Activated T-cell treated with anti-CD3 and anti-CD28 coated beads, Interleukin-2, amount 50 U/mL, for 4 hours (primary cell): ENCODE results near the gene ZMYM2. TPM values are rescaled to one million over a fixed set of nuclear protein-coding genes. Genes with fewer than 3 reads are reported as not detected.
"Not testable (repeated sequence)": the region's sequence is repeated elsewhere in the genome, so short reads cannot be mapped to it uniquely, and the experiment has no call there.

Experiments
- ATAC-seq, 2 donors: fragments of 200-7000 bp; cut with Tn5 transposase; one replicate each; pipeline ENCODE4 v1.10.0; 2021
- DNase-seq: peaks from one replicate; pipeline ENCODE4 v3.0.0-alpha.2; 2020
- H3K27me3 Mint-ChIP-seq: one replicate; pipeline ENCODE4 v1.8.0; 2021; ENCODE audit warnings: low read depth, mixed read lengths
- H3K36me3 Mint-ChIP-seq: one replicate; pipeline ENCODE4 v1.8.0; 2022; ENCODE audit warnings: mixed read lengths; ENCODE audit not compliant: insufficient read depth
- H3K4me1 Mint-ChIP-seq: one replicate; pipeline ENCODE4 v1.8.0; 2021; ENCODE audit warnings: low read depth, mixed read lengths
- H3K4me3 Mint-ChIP-seq: one replicate; pipeline ENCODE4 v1.8.0; 2021; ENCODE audit warnings: mild to moderate bottlenecking, moderate library complexity, mixed read lengths
- H3K9me3 Mint-ChIP-seq: one replicate; pipeline ENCODE4 v1.8.0; 2021; ENCODE audit warnings: mixed read lengths
- total RNA-seq, 3 donors: library from RNA; stranded (reverse); gene quantifications; one replicate each; pipeline ENCODE4 v1.2.1, GENCODE V29; 2021

ZMYM2 gene
- total RNA-seq, 3 donors from 2014 or later: 26.6 to 38.4 (median 34.4) TPM

DNA sequence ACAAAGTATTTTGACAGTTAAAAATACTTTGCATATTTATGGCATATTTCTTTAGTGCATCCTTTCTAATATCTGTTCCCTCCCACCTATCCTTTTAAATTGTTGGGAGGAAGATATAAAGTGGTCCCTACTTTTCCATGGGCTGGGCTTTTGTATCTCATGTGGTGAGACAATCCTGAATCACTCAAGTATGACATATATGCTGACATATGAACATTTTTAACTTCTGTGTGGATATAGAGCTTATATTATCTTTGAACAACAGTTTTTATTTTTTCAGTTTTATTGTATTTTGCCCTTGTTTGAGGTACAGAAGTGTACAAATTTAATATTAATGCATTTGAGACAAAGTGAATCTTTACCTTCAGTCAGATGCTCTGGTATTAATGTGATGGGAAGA is 3.4 kb downstream of the ZMYM2 start:
- Mint-ChIP-seq H3K36me3 (peaks cover 2% of the 10 kb centered on the region), H3K4me1 (peaks cover 44% of the 10 kb centered on the region), H3K9me3 (no peaks in the 10 kb centered on the region), H3K27me3 (no peaks in the 10 kb centered on the region), H3K4me3 (no peak overlapping the region)
- no peak for DNase-seq
- no peak for ATAC-seq

- H3K36me3 Mint-ChIP-seq: peaks cover 8% of the 10 kb centered on the region
Observed at GRCh38 chr13:19962894-19963293, 4.4 kb downstream of the ZMYM2 start.

GRCh38 chr13:19967621-19968020 is 9.1 kb downstream of the ZMYM2 start:
- no peaks in the 10 kb centered on the region for H3K9me3 Mint-ChIP-seq
- no peak overlapping the region for H3K4me3 Mint-ChIP-seq

More at GRCh38 chr13:19962894-19963293, 4.4 kb downstream of the ZMYM2 start:
- no peak overlapping the region for H3K4me3 Mint-ChIP-seq
- DNase-seq (no peak), ATAC-seq (no peak)
- no peaks in the 10 kb centered on the region for H3K9me3 Mint-ChIP-seq
- H3K4me1 Mint-ChIP-seq: peaks cover 51% of the 10 kb centered on the region
- H3K27me3 Mint-ChIP-seq: no peaks in the 10 kb centered on the region

GRCh38 chr13:19974498-19975009 is 16.0 kb downstream of the ZMYM2 start:
- not testable (repeated sequence) for ATAC-seq, H3K27me3 Mint-ChIP-seq, H3K4me3 Mint-ChIP-seq, DNase-seq
- H3K9me3 Mint-ChIP-seq: peaks cover 11% of the 10 kb centered on the region
- H3K4me1 Mint-ChIP-seq: peaks cover 24% of the 10 kb centered on the region
- H3K36me3 Mint-ChIP-seq: peaks cover 40% of the 10 kb centered on the region

More at GRCh38 chr13:19967621-19968020, 9.1 kb downstream of the ZMYM2 start:
- DNase-seq (no peak), ATAC-seq (no peak)
- Mint-ChIP-seq H3K4me1 (peaks cover 34% of the 10 kb centered on the region), H3K27me3 (no peaks in the 10 kb centered on the region), H3K36me3 (peaks cover 14% of the 10 kb centered on the region)

GRCh38 chr13:19978831-19979437 is 20.4 kb downstream of the ZMYM2 start:
- H3K9me3 Mint-ChIP-seq: peaks cover 11% of the 10 kb centered on the region
- H3K4me1 Mint-ChIP-seq: peaks cover 33% of the 10 kb centered on the region
- ATAC-seq: no peak
- no peak overlapping the region for H3K4me3 Mint-ChIP-seq
- peaks cover 44% of the 10 kb centered on the region for H3K36me3 Mint-ChIP-seq
- no peaks in the 10 kb centered on the region for H3K27me3 Mint-ChIP-seq
- DNase-seq: no peak

- ATAC-seq: no peak
- DNase-seq: no peak
- peaks cover 30% of the 10 kb centered on the region for H3K4me1 Mint-ChIP-seq
- no peaks in the 10 kb centered on the region for H3K27me3 Mint-ChIP-seq
- H3K36me3 Mint-ChIP-seq: peaks cover 24% of the 10 kb centered on the region
- no peak overlapping the region for H3K4me3 Mint-ChIP-seq
- peaks cover 11% of the 10 kb centered on the region for H3K9me3 Mint-ChIP-seq
Observed at GRCh38 chr13:19981685-19982238, 23.2 kb downstream of the ZMYM2 start.

DNA sequence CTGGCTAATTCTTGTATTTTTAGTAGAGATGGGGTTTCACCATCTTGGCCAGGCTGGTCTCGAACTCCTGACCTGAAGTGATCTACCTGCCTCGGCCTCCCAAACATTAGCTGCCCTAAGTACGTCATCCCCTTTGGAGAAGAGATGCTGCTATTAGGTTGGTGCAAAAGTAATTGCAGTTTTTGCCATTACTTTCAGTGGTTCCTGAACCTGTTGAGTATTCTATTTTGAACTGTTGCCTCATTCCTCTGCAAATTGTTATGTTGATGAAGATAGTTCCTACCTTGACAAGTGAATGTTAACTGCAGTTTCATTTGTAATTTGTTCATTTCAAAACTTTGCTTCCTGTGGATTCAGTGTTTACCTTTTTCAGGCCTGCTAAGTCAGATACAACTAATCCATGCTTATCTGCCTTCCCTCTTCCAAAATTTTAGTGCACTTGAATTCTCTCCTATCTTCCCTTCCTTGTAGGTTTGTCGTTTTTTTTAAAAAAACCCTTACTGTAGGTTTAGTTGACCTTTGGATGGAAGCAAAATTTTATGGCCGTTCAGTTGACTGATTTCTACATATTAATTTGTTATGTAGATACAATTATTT is 24.0 kb downstream of the ZMYM2 start:
- ATAC-seq (no peak), DNase-seq (no peak)
- peaks cover 30% of the 10 kb centered on the region for H3K4me1 Mint-ChIP-seq
- no peak overlapping the region for H3K4me3 Mint-ChIP-seq
- peaks cover 20% of the 10 kb centered on the region for H3K36me3 Mint-ChIP-seq
- peaks cover 11% of the 10 kb centered on the region for H3K9me3 Mint-ChIP-seq
- H3K27me3 Mint-ChIP-seq: no peaks in the 10 kb centered on the region

- peaks cover 42% of the 10 kb centered on the region for H3K4me1 Mint-ChIP-seq
- peaks cover 13% of the 10 kb centered on the region for H3K36me3 Mint-ChIP-seq
Observed at GRCh38 chr13:19984430-19985218, 26.1 kb downstream of the ZMYM2 start.

DNA sequence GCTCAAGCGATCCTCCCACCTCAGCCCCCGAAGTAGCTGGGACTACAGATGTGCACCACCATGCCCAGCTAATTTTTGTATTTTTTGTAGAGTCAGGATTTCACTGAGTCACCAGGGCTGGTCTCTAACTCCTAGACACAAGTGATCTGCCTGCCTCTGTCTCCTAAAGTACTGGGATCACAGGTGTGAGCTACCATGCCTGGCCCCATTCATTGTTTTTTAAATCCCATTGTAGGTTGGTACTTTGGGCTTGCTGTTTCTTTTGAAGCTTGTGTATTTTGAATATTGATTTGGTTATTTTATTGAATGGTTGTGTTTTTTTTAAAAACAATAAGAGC is 26.7 kb downstream of the ZMYM2 start:
- DNase-seq: no peak
- Mint-ChIP-seq H3K9me3 (no peaks in the 10 kb centered on the region), H3K4me1 (peaks cover 48% of the 10 kb centered on the region), H3K4me3 (no peak overlapping the region), H3K27me3 (no peaks in the 10 kb centered on the region), H3K36me3 (peaks cover 12% of the 10 kb centered on the region)
- ATAC-seq: peak; percentile 34 to 54

More at GRCh38 chr13:19984430-19985218, 26.1 kb downstream of the ZMYM2 start:
- Mint-ChIP-seq H3K9me3 (no peaks in the 10 kb centered on the region), H3K4me3 (no peak overlapping the region), H3K27me3 (no peaks in the 10 kb centered on the region)
- DNase-seq (no peak), ATAC-seq (peak; percentile 62 to 73)

GRCh38 chr13:19991531-19991930 is 33.0 kb downstream of the ZMYM2 start:
- Mint-ChIP-seq H3K27me3 (no peaks in the 10 kb centered on the region), H3K4me1 (peaks cover 36% of the 10 kb centered on the region), H3K36me3 (peaks cover 27% of the 10 kb centered on the region)

DNA sequence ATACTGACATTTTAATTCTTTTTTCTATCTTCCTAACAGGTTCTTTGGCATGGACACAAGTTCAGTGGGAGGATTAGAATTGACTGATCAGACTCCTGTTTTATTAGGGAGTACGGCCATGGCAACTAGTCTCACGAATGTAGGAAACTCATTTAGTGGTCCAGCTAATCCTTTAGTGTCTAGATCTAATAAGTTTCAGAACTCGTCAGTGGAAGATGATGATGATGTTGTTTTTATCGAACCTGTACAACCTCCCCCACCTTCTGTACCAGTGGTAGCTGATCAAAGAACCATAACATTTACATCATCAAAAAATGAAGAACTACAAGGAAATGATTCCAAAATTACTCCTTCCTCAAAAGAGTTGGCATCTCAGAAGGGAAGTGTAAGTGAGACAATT is 34.5 kb downstream of the ZMYM2 start:
- no peaks in the 10 kb centered on the region for H3K9me3 Mint-ChIP-seq
- no peak for ATAC-seq

More at GRCh38 chr13:19991531-19991930, 33.0 kb downstream of the ZMYM2 start:
- no peak for ATAC-seq
- Mint-ChIP-seq H3K9me3 (no peaks in the 10 kb centered on the region), H3K4me3 (no peak overlapping the region)
- DNase-seq: no peak

DNA sequence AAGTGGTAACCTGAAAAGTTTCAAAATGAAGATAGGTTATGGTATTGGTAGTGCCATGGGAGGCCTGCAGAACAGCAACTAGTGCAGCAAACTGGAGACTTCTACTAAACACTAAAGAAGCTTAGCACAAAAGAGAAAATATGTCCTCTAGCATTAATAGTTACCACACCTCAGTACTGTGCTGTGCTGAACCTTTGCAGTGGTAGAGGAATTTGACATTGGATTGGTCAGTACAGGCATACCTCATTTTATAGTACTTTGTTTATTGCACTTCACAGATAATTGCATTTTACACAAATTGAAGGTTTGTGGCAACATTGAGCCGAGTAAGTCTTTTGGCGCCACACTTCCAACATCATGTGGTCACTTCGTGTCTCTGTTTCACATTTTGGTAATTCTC is 40.4 kb downstream of the ZMYM2 start:
- peaks cover 37% of the 10 kb centered on the region for H3K4me1 Mint-ChIP-seq
- ATAC-seq: no peak
- H3K36me3 Mint-ChIP-seq: peaks cover 16% of the 10 kb centered on the region
- no peaks in the 10 kb centered on the region for H3K9me3 Mint-ChIP-seq
- no peak overlapping the region for H3K4me3 Mint-ChIP-seq
- H3K27me3 Mint-ChIP-seq: no peaks in the 10 kb centered on the region
- DNase-seq: no peak

More for the DNA sequence above, 34.5 kb downstream of the ZMYM2 start:
- no peaks in the 10 kb centered on the region for H3K27me3 Mint-ChIP-seq
- no peak overlapping the region for H3K4me3 Mint-ChIP-seq
- peaks cover 27% of the 10 kb centered on the region for H3K36me3 Mint-ChIP-seq
- H3K4me1 Mint-ChIP-seq: peaks cover 38% of the 10 kb centered on the region
- no peak for DNase-seq

DNA sequence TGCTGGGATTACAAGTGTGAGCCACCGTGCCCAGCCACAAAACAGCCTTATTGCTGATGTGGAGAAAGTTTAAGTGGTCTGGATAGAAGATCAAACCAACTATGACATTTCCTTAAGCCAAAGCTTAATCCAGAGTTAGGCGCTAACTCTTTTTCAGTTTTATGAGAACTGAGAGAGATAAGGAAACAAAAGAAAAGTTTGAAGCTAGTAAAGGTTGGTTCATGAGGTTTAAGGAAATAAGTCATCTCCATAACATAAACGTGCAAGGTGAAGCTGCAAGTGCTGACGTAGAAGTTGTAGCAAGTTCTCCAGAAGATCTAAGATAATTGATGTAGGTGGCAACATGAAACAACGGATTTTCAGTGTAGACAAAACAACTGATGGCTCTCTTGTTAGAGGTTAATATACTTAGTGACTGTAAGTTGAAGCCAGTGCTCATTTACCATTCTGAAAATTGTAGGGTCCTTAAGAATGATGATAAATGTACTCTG is 41.6 kb downstream of the ZMYM2 start:
- ATAC-seq: peak in 1 of 2 donors; percentile 43
- peaks cover 37% of the 10 kb centered on the region for H3K4me1 Mint-ChIP-seq

More for the DNA sequence above, 41.6 kb downstream of the ZMYM2 start:
- no peak for DNase-seq
- no peak overlapping the region for H3K4me3 Mint-ChIP-seq
- H3K27me3 Mint-ChIP-seq: no peaks in the 10 kb centered on the region
- peaks cover 15% of the 10 kb centered on the region for H3K36me3 Mint-ChIP-seq
- no peaks in the 10 kb centered on the region for H3K9me3 Mint-ChIP-seq
